HEK293 (cell line): ENCODE results near the gene TCF3.
"Not testable (repeated sequence)": the region's sequence is repeated elsewhere in the genome, so short reads cannot be mapped to it uniquely, and the experiment has no call there.

Experiments used
- CTCF ChIA-PET: fragments of 350-600 bp; formaldehyde crosslinking; extraction: SDS; loops from one replicate; lab custom pipeline; 2021; ENCODE audit warnings: antibody characterized with exemption; lab: Yijun Ruan, JAX
- POLR2A ChIA-PET: fragments of 300-600 bp; formaldehyde crosslinking; extraction: SDS; loops from one replicate; lab custom pipeline; 2020; ENCODE audit warnings: antibody characterized with exemption, inconsistent platforms; lab: Yijun Ruan, JAX
- H3K27ac ChIP-seq: fragments of 200-500 bp; sonication (Bioruptor generic); 2 replicates; pipeline ENCODE4 v1.5.1; 2014; ENCODE audit warnings: low read depth, low read length, control low read depth, inconsistent platforms; ENCODE audit errors: extremely low read depth
- H3K36me3 ChIP-seq, 2 experiments: fragments of 200-500 bp in 1 of 2; sonication (Bioruptor generic) in 1 of 2; 1 replicate in 1 of 2; 2 replicates in 1 of 2; pipeline ENCODE4 v1.5.1; 2014 to 2017; ENCODE audit warnings: inconsistent platforms in 2 of 2, low read length in 2 of 2; ENCODE audit not compliant: control insufficient read depth in 2 of 2, insufficient read depth in 1 of 2
- H3K4me1 ChIP-seq: fragments of 200-500 bp; sonication (Bioruptor generic); 2 replicates; pipeline ENCODE4 v1.5.1; 2014; ENCODE audit warnings: mild to moderate bottlenecking, low read length, inconsistent platforms; ENCODE audit not compliant: control insufficient read depth, insufficient read depth
- H3K4me3 ChIP-seq: 2 replicates; pipeline ENCODE4 v1.5.1; 2011; ENCODE audit warnings: low read depth, mild to moderate bottlenecking, control low read depth, low read length, moderate library complexity
- H3K9me3 ChIP-seq: fragments of 200-500 bp; sonication (Bioruptor generic); 2 replicates; pipeline ENCODE4 v1.5.1; 2014; ENCODE audit warnings: low read depth, low read length, inconsistent platforms; ENCODE audit not compliant: control insufficient read depth, insufficient read depth
- EGR2 ChIP-seq: fragments of 450-650 bp; formaldehyde crosslinking; IDR thresholded peaks from 2 replicates; pipeline ENCODE4 v1.5.1; 2016; ENCODE audit warnings: low read depth, missing biosample characterization, missing genetic modification characterization
- IKZF3 ChIP-seq: fragments of 450-650 bp; IDR thresholded peaks from 2 replicates; pipeline ENCODE4 v1.5.0; 2018; ENCODE audit warnings: missing biosample characterization, mild to moderate bottlenecking, missing genetic modification characterization, moderate library complexity
- KLF8 ChIP-seq: fragments of 450-650 bp; formaldehyde crosslinking; IDR thresholded peaks from 2 replicates; pipeline ENCODE4 v1.5.1; 2016; ENCODE audit warnings: missing biosample characterization, missing genetic modification characterization
- MEIS1 ChIP-seq: sonication (generic); formaldehyde crosslinking; IDR thresholded peaks from 2 replicates; pipeline ENCODE4 v1.8.1; 2022; ENCODE audit warnings: missing genetic modification reagents, mild to moderate bottlenecking, borderline replicate concordance
- MYNN ChIP-seq: fragments of 450-650 bp; formaldehyde crosslinking; IDR thresholded peaks from 2 replicates; pipeline ENCODE4 v1.5.1; 2016; ENCODE audit warnings: missing biosample characterization, missing genetic modification characterization, borderline replicate concordance
- WT1 ChIP-seq: fragments of 450-650 bp; formaldehyde crosslinking; IDR thresholded peaks from 2 replicates; pipeline ENCODE4 v1.5.1; 2016; ENCODE audit warnings: missing biosample characterization, missing genetic modification characterization
- ZBTB8A ChIP-seq: fragments of 450-650 bp; formaldehyde crosslinking; IDR thresholded peaks from 2 replicates; pipeline ENCODE4 v1.5.1; 2016; ENCODE audit warnings: missing biosample characterization, missing genetic modification characterization
- ZFHX2 ChIP-seq: fragments of 450-650 bp; formaldehyde crosslinking; conservative IDR thresholded peaks from 2 replicates; pipeline ENCODE4 v1.5.1; 2016; ENCODE audit warnings: missing biosample characterization, missing genetic modification characterization
- ZFP69B ChIP-seq: fragments of 450-650 bp; formaldehyde crosslinking; IDR thresholded peaks from 2 replicates; pipeline ENCODE4 v1.5.1; 2016; ENCODE audit warnings: missing biosample characterization, missing genetic modification characterization
- ZNF121 ChIP-seq: fragments of 450-650 bp; formaldehyde crosslinking; IDR thresholded peaks from 2 replicates; pipeline ENCODE4 v1.5.1; 2016; ENCODE audit warnings: missing biosample characterization, missing genetic modification characterization
- ZNF366 ChIP-seq: fragments of 450-650 bp; formaldehyde crosslinking; conservative IDR thresholded peaks from 2 replicates; pipeline ENCODE4 v1.5.1; 2016; ENCODE audit warnings: missing biosample characterization, missing genetic modification characterization
- ZNF473 ChIP-seq: fragments of 450-650 bp; formaldehyde crosslinking; IDR thresholded peaks from 2 replicates; pipeline ENCODE4 v1.5.1; 2017; ENCODE audit warnings: missing biosample characterization, missing genetic modification characterization
- ZNF529 ChIP-seq: fragments of 450-650 bp; formaldehyde crosslinking; IDR thresholded peaks from 2 replicates; pipeline ENCODE4 v1.5.1; 2017; ENCODE audit warnings: missing genetic modification characterization, missing biosample characterization; ENCODE audit not compliant: insufficient replicate concordance
- ZNF544 ChIP-seq: fragments of 450-650 bp; formaldehyde crosslinking; IDR thresholded peaks from 2 replicates; pipeline ENCODE4 v1.5.0; 2017; ENCODE audit warnings: missing biosample characterization, missing genetic modification characterization
- ZNF610 ChIP-seq: fragments of 450-650 bp; formaldehyde crosslinking; IDR thresholded peaks from 2 replicates; pipeline ENCODE4 v1.5.1; 2016; ENCODE audit warnings: missing biosample characterization, missing genetic modification characterization, borderline replicate concordance
- ZNF707 ChIP-seq: fragments of 450-650 bp; formaldehyde crosslinking; IDR thresholded peaks from 2 replicates; pipeline ENCODE4 v1.5.1; 2016; ENCODE audit warnings: missing biosample characterization, missing genetic modification characterization
- TF ChIP-seq, protein P1 (sequence below): fragments of 450-650 bp; formaldehyde crosslinking; IDR thresholded peaks from 2 replicates; pipeline ENCODE4 v1.5.1; 2017; ENCODE audit warnings: missing biosample characterization, missing genetic modification characterization
- TF ChIP-seq, protein P2 (sequence below): sonication (generic); formaldehyde crosslinking; IDR thresholded peaks from 2 replicates; pipeline ENCODE4 v1.8.1; 2022; ENCODE audit warnings: mild to moderate bottlenecking, moderate library complexity, missing genetic modification reagents
- TF ChIP-seq, protein P3 (sequence below): fragments of 450-650 bp; formaldehyde crosslinking; IDR thresholded peaks from 2 replicates; pipeline ENCODE4 v1.5.1; 2016; ENCODE audit warnings: missing biosample characterization, missing genetic modification characterization

The TCF3 gene

DNA sequence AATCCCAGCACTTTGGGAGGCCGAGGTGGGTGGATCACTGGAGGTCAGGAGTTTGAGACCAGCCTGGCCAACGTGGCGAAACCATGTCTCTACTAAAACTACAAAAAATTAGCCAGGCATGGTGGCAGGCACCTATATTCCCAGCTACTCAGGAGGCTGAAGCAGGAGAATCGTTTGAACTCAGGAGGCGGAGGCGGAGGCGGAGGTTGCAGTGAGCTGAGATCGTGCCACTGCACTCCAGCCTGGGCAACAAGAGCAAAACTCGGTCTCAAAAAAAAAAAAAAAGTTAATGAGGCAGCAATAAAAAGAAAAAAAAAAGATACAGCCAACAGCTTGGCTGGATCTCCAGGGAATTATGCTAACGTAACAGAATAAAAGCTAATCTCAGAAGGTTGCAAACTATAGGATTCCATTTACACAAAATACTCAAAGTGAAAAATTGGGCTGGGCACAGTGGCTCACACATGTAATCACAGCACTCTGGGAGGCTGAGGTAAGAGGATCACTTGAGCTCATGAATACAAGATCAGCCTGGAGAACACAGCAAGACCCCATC, 11.4 kb downstream of the TCF3 start:
- peaks cover 37 to 80% of the 10 kb centered on the region in 2 experiments; a peak in 2 of 3 replicates for H3K36me3 ChIP-seq
- TF ChIP-seq ZFHX2 (tag by site-specific recombination) (peak; percentile 76), MYNN (peak; percentile 54; the same call in 1 of the 2 replicates), ZBTB8A (tag by site-specific recombination) (0 out of 2 replicates have a peak, but pooled peaks have one; percentile 22), KLF8 (tag by site-specific recombination) (0 out of 2 replicates have a peak, but pooled peaks have one; percentile 35), EGR2 (tag by site-specific recombination) (peak; percentile 61)
- TF ChIP-seq, protein P1, sequence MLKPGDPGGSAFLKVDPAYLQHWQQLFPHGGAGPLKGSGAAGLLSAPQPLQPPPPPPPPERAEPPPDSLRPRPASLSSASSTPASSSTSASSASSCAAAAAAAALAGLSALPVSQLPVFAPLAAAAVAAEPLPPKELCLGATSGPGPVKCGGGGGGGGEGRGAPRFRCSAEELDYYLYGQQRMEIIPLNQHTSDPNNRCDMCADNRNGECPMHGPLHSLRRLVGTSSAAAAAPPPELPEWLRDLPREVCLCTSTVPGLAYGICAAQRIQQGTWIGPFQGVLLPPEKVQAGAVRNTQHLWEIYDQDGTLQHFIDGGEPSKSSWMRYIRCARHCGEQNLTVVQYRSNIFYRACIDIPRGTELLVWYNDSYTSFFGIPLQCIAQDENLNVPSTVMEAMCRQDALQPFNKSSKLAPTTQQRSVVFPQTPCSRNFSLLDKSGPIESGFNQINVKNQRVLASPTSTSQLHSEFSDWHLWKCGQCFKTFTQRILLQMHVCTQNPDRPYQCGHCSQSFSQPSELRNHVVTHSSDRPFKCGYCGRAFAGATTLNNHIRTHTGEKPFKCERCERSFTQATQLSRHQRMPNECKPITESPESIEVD (tag by site-specific recombination) = peak; percentile 82
- not testable (repeated sequence) for H3K9me3 ChIP-seq, H3K27ac ChIP-seq, H3K4me1 ChIP-seq, H3K4me3 ChIP-seq
- ChIA-PET POLR2A (interaction anchor here (0.7 kb wide), 1 partner anchor 93 kb away, joined by 3 read pairs; no protein-coding TSS in a partner anchor), CTCF (interaction anchor here (0.6 to 1.5 kb wide), 7 partner anchors 10 to 185 kb away, joined by 3 to 4 read pairs (median 3); no protein-coding TSS in a partner anchor)

DNA sequence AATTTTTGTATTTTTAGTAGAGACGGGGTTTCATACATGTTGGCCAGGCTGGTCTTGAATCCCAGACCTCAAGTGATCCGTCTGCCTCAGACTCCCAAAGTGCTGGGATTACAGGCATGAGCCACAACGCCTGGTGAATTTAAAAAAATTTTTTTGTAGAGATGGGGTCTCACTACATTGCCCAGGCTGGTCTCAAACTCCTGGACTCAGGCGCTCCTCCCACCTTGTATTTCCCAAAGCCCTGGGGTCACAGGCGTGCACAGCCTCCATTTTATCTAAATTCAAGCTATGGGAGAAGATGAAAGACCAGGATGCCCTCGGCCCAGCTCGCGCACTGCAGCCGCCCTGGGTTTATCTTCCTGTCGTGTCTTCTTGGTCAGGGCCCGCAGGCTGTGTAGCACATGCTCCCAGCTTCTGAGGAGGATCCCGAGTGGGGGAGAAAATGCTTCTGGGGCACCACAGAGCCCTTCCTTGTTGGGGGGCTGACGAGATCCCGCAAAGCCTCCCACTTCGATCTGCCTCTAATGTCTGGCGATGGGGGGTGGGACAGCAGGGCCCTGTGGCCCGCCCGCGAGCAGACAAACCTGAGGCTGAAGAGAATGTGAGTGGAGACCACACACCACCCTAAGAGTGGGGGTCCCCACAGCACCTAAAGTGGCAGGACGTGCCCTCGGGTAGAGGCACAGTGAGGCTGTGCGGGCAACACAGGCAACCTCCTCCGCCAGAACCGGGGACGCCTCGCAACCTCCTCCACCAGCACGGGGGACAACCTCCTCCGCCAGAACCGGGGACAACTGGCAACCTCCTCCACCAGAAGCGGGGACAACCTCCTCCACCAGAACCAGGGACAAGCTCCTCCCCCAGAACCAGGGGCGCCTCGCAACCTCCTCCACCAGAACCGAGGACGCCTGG, 15.8 kb downstream of the TCF3 start:
- ChIA-PET CTCF (interaction anchor here (0.7 kb wide), 1 partner anchor 16 kb away, joined by 5 read pairs; no protein-coding TSS in a partner anchor), POLR2A (no interaction called here)
- H3K36me3 ChIP-seq = peaks cover 25 to 65% of the 10 kb centered on the region in 2 experiments; a peak in 2 of 3 replicates
- peak; percentile 74; the same call in 1 of the 2 replicates for TF ChIP-seq ZNF121
- no peak for TF ChIP-seq ZNF366
- no peak for TF ChIP-seq MEIS1 (CRISPR knock-in tag)
- TF ChIP-seq, protein P2, sequence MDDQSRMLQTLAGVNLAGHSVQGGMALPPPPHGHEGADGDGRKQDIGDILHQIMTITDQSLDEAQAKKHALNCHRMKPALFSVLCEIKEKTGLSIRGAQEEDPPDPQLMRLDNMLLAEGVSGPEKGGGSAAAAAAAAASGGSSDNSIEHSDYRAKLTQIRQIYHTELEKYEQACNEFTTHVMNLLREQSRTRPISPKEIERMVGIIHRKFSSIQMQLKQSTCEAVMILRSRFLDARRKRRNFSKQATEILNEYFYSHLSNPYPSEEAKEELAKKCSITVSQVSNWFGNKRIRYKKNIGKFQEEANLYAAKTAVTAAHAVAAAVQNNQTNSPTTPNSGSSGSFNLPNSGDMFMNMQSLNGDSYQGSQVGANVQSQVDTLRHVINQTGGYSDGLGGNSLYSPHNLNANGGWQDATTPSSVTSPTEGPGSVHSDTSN = no peak
- H3K9me3 ChIP-seq = no peaks in the 10 kb centered on the region
- H3K4me1 ChIP-seq = no peaks in the 10 kb centered on the region
- no peak overlapping the region for H3K27ac ChIP-seq
- H3K4me3 ChIP-seq = no peak overlapping the region

DNA sequence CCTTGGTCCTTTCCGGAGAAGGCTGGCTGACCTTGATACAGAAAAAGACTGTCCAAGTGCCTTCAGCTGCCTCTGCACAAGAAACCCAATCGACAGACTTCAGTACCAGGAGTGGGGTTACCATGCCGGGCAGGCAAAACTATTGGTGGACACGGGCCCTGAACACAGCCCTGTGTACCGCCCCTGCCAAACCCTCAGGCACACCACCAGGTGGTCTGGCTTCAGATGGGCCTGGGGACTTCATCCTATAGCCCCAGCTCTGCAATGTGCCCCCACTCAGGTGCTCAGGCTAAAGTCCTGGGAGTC, 17.5 kb downstream of the TCF3 start:
- POLR2A ChIA-PET = no interaction called here
- no peaks in the 10 kb centered on the region for H3K9me3 ChIP-seq
- H3K36me3 ChIP-seq = peaks cover 14 to 71% of the 10 kb centered on the region in 2 experiments; a peak in 2 of 3 replicates
- no peak overlapping the region for H3K4me3 ChIP-seq
- H3K27ac ChIP-seq = no peak overlapping the region
- no peaks in the 10 kb centered on the region for H3K4me1 ChIP-seq
- CTCF ChIA-PET = interaction anchor here (0.6 kb wide), 1 partner anchor 219 kb away, joined by 4 read pairs; no protein-coding TSS in a partner anchor
- TF ChIP-seq ZNF544 (tag by site-specific recombination) (no peak), WT1 (tag by site-specific recombination) (no peak), ZNF610 (tag by site-specific recombination) (no peak), KLF8 (tag by site-specific recombination) (0 out of 2 replicates have a peak, but pooled peaks have one; percentile 2), IKZF3 (no peak), ZNF529 (no peak), ZNF707 (tag by site-specific recombination) (peak; percentile 99), ZNF473 (tag by site-specific recombination) (no peak), ZFP69B (tag by site-specific recombination) (no peak)
- TF ChIP-seq, protein P3, sequence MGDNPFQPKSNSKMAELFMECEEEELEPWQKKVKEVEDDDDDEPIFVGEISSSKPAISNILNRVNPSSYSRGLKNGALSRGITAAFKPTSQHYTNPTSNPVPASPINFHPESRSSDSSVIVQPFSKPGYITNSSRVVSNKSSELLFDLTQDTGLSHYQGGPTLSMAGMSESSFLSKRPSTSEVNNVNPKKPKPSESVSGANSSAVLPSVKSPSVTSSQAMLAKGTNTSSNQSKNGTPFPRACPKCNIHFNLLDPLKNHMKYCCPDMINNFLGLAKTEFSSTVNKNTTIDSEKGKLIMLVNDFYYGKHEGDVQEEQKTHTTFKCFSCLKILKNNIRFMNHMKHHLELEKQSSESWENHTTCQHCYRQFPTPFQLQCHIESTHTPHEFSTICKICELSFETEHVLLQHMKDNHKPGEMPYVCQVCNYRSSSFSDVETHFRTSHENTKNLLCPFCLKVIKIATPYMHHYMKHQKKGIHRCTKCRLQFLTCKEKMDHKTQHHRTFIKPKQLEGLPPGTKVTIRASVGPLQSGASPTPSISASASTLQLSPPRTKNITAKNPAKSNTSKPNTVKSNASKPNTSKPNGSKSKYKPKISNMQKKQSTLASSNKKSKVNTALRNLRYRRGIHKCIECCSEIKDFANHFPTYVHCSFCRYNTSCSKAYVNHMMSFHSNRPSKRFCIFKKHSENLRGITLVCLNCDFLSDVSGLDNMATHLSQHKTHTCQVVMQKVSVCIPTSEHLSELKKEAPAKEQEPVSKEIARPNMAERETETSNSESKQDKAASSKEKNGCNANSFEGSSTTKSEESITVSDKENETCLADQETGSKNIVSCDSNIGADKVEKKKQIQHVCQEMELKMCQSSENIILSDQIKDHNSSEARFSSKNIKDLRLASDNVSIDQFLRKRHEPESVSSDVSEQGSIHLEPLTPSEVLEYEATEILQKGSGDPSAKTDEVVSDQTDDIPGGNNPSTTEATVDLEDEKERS (tag by site-specific recombination) = 0 out of 2 replicates have a peak, but pooled peaks have one; percentile 5
